Neural cell (in vitro differentiated cells): ENCODE results near the gene ADAMTS8. TPM values are rescaled to one million over a fixed set of nuclear protein-coding genes. Genes with fewer than 3 reads are reported as not detected.

Experiments
- H2AFZ ChIP-seq: fragments of 200-600, 300-800 bp; sonication (generic), shearing (Covaris generic); 2 replicates; pipeline ENCODE4 v1.6.0; 2014; ENCODE audit warnings: low read depth, mild to moderate bottlenecking, antibody characterized with exemption, low read length, moderate library complexity
- H3F3A ChIP-seq: fragments of 200-600 bp; shearing (Covaris generic); 2 replicates; pipeline ENCODE4 v1.6.1; 2016; ENCODE audit warnings: mild to moderate bottlenecking, moderate library complexity, mixed read lengths, antibody characterized with exemption, low read length; ENCODE audit not compliant: insufficient read depth, poor library complexity, severe bottlenecking
- H3K27ac ChIP-seq: fragments of 200-600, 300-800 bp; sonication (generic), shearing (Covaris generic); 2 replicates; pipeline ENCODE4 v1.5.1; 2014; ENCODE audit warnings: mild to moderate bottlenecking, low read length, moderate library complexity
- H3K27me3 ChIP-seq: fragments of 300-800, 200-600 bp; sonication (generic), shearing (Covaris generic); 2 replicates; pipeline ENCODE4 v1.6.0; 2014; ENCODE audit warnings: mild to moderate bottlenecking, low read depth, low read length, moderate library complexity; ENCODE audit not compliant: insufficient read depth
- H3K36me3 ChIP-seq: fragments of 300-800, 200-600 bp; sonication (generic), shearing (Covaris generic); 2 replicates; pipeline ENCODE4 v1.5.1; 2014; ENCODE audit warnings: mild to moderate bottlenecking, antibody characterized with exemption, low read length, moderate library complexity; ENCODE audit not compliant: insufficient read depth
- H3K4me2 ChIP-seq: fragments of 300-800, 200-600 bp; sonication (generic), shearing (Covaris generic); 2 replicates; pipeline ENCODE4 v1.6.0; 2014; ENCODE audit warnings: mild to moderate bottlenecking, low read length
- H3K4me3 ChIP-seq: fragments of 300-800, 200-600 bp; sonication (generic), shearing (Covaris generic); 2 replicates; pipeline ENCODE4 v1.5.1; 2014; ENCODE audit warnings: mild to moderate bottlenecking, low read length, moderate library complexity
- H3K79me2 ChIP-seq: fragments of 200-600 bp; shearing (Covaris generic); replicated peaks from 2 replicates; pipeline ENCODE4 v1.6.0; 2014; ENCODE audit warnings: mild to moderate bottlenecking, low read length, moderate library complexity; ENCODE audit not compliant: insufficient read depth
- H3K9ac ChIP-seq: fragments of 300-800, 200-600 bp; sonication (generic), shearing (Covaris generic); 2 replicates; pipeline ENCODE4 v1.6.1; 2016; ENCODE audit warnings: mild to moderate bottlenecking, low read length, mixed read lengths
- H3K9me2 ChIP-seq: fragments of 200-600 bp; shearing (Covaris generic); 2 replicates; pipeline ENCODE4 v1.6.1; 2016; ENCODE audit warnings: mild to moderate bottlenecking, low read length, mixed read lengths; ENCODE audit not compliant: insufficient read depth
- H3K9me3 ChIP-seq: fragments of 200-600, 300-800 bp; sonication (generic), shearing (Covaris generic); 2 replicates; pipeline ENCODE4 v1.6.1; 2016; ENCODE audit warnings: mild to moderate bottlenecking, mixed run types, low read length, moderate library complexity, mixed read lengths
- H4K20me1 ChIP-seq: fragments of 200-600 bp; shearing (Covaris generic); 2 replicates; pipeline ENCODE4 v1.6.1; 2016; ENCODE audit warnings: mild to moderate bottlenecking, mixed run types; ENCODE audit not compliant: insufficient read depth
- EP300 ChIP-seq: fragments of 450-650 bp; conservative IDR thresholded peaks from 2 replicates; pipeline ENCODE4 v1.6.1; 2014; ENCODE audit warnings: antibody characterized with exemption, mild to moderate bottlenecking, moderate library complexity; ENCODE audit not compliant: poor library complexity, severe bottlenecking
- EZH2 ChIP-seq: fragments of 200-600, 300-800 bp; shearing (Covaris generic), sonication (generic); IDR thresholded peaks from 2 replicates; pipeline ENCODE4 v1.6.1; 2014; ENCODE audit warnings: antibody characterized with exemption, low read length, borderline replicate concordance, mild to moderate bottlenecking; ENCODE audit not compliant: insufficient read depth, poor library complexity, severe bottlenecking
- MXI1 ChIP-seq: fragments of 450-650 bp; conservative IDR thresholded peaks from 2 replicates; pipeline ENCODE4 v1.6.1; 2014; ENCODE audit warnings: antibody characterized with exemption, mild to moderate bottlenecking; ENCODE audit not compliant: poor library complexity, severe bottlenecking
- POLR2AphosphoS5 ChIP-seq: IDR thresholded peaks from 2 replicates; pipeline ENCODE4 v1.6.1; 2012
- RAD21 ChIP-seq: fragments of 450-650 bp; conservative IDR thresholded peaks from 2 replicates; pipeline ENCODE4 v1.6.1; 2014; ENCODE audit warnings: antibody characterized with exemption, mild to moderate bottlenecking, moderate library complexity
- SMC3 ChIP-seq: fragments of 450-650 bp; conservative IDR thresholded peaks from 2 replicates; pipeline ENCODE4 v1.6.1; 2014; ENCODE audit warnings: antibody characterized with exemption, mild to moderate bottlenecking, moderate library complexity; ENCODE audit not compliant: poor library complexity
- TAF1 ChIP-seq: IDR thresholded peaks from 2 replicates; pipeline ENCODE4 v1.6.1; 2012; ENCODE audit warnings: low read depth
- polyA plus RNA-seq: library from polyadenylated mRNA; depleted of rRNA; stranded (reverse); fragments of >200 nt; gene quantifications from 2 replicates; pipeline ENCODE4 v1.2.3, GENCODE V29; 2014
- TF ChIP-seq, protein P1 (sequence below): fragments of 450-650 bp; IDR thresholded peaks from 2 replicates; pipeline ENCODE4 v1.5.1; 2014; ENCODE audit warnings: antibody characterized with exemption, mild to moderate bottlenecking, moderate library complexity; ENCODE audit not compliant: poor library complexity, severe bottlenecking
- TF ChIP-seq, protein P2 (sequence below): IDR thresholded peaks from 2 replicates; pipeline ENCODE4 v1.6.1; 2012; ENCODE audit warnings: borderline replicate concordance

Gene ADAMTS8
- polyA plus RNA-seq, 1 donor from 2014 or later = 0.94 TPM

DNA sequence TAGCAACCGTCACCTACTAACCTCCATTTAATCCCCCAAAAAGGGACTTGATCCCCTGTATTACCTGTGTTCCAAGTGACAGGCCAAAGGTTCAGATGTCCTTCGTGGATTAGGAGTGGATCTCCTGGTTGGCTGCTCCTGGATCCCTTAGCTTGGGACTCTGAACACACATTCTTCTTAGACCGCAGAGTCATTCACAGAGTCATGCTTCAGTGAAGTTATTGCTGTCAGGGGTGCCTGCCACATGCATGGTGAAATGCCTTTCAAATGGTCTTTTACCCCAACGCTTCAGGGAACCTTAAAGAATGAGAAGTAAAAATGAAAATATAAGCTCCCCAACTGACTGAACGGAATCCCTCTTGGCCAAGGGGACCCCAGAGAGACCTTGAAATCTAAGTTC lies 49.1 kb downstream of the ADAMTS8 start:
- Histone ChIP-seq H3K4me3 (no peak overlapping the region), H2AFZ (no peak overlapping the region), H3K4me2 (no peak overlapping the region), H3K27me3 (no peaks in the 10 kb centered on the region), H3F3A (no peaks in the 10 kb centered on the region), H3K27ac (no peak overlapping the region), H3K9me3 (no peaks in the 10 kb centered on the region), H3K36me3 (no peaks in the 10 kb centered on the region), H3K9ac (no peak overlapping the region), H3K79me2 (no peaks in the 10 kb centered on the region), H4K20me1 (no peaks in the 10 kb centered on the region), H3K9me2 (no peaks in the 10 kb centered on the region)
- TF ChIP-seq EZH2 (no peak), EP300 (no peak), RAD21 (no peak), POLR2AphosphoS5 (no peak), SMC3 (no peak), MXI1 (no peak), TAF1 (no peak)
- TF ChIP-seq, protein P1, sequence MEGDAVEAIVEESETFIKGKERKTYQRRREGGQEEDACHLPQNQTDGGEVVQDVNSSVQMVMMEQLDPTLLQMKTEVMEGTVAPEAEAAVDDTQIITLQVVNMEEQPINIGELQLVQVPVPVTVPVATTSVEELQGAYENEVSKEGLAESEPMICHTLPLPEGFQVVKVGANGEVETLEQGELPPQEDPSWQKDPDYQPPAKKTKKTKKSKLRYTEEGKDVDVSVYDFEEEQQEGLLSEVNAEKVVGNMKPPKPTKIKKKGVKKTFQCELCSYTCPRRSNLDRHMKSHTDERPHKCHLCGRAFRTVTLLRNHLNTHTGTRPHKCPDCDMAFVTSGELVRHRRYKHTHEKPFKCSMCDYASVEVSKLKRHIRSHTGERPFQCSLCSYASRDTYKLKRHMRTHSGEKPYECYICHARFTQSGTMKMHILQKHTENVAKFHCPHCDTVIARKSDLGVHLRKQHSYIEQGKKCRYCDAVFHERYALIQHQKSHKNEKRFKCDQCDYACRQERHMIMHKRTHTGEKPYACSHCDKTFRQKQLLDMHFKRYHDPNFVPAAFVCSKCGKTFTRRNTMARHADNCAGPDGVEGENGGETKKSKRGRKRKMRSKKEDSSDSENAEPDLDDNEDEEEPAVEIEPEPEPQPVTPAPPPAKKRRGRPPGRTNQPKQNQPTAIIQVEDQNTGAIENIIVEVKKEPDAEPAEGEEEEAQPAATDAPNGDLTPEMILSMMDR = no peak
- TF ChIP-seq, protein P2, sequence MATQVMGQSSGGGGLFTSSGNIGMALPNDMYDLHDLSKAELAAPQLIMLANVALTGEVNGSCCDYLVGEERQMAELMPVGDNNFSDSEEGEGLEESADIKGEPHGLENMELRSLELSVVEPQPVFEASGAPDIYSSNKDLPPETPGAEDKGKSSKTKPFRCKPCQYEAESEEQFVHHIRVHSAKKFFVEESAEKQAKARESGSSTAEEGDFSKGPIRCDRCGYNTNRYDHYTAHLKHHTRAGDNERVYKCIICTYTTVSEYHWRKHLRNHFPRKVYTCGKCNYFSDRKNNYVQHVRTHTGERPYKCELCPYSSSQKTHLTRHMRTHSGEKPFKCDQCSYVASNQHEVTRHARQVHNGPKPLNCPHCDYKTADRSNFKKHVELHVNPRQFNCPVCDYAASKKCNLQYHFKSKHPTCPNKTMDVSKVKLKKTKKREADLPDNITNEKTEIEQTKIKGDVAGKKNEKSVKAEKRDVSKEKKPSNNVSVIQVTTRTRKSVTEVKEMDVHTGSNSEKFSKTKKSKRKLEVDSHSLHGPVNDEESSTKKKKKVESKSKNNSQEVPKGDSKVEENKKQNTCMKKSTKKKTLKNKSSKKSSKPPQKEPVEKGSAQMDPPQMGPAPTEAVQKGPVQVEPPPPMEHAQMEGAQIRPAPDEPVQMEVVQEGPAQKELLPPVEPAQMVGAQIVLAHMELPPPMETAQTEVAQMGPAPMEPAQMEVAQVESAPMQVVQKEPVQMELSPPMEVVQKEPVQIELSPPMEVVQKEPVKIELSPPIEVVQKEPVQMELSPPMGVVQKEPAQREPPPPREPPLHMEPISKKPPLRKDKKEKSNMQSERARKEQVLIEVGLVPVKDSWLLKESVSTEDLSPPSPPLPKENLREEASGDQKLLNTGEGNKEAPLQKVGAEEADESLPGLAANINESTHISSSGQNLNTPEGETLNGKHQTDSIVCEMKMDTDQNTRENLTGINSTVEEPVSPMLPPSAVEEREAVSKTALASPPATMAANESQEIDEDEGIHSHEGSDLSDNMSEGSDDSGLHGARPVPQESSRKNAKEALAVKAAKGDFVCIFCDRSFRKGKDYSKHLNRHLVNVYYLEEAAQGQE = no peak

DNA sequence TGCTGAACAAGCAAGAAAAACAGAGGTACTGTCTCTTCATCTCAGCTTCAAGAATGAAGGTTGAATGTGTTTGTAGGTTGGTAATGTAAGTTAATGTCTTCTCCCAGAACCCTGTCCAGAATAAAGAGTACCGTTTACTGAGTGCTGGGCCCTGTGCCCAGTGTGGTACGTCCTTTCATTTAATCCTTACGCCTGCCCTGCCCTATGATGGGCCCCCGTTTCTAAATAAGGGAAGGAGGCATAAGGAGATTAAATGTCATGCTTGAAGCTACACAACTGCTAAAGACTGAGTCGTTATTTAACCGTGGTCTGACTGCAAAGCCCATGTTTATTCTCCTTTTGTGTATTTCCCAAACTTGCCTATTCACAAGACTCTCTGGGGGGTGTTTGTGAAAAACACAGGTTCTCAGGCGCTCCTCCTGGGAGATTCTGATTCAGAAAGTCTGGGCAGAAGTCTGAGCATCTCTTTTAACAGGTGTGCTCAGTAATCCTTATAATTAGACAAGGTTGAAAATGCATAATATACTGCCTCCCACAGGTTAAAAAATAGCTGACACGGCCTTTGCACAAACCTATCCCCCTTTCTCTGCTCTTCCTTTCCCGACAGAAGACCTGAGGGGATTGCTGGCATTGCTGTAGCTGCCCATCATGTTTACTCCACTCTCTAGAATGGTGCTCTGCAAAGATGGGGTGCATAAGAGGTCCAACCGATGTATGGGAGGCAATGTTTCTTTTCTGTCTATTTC lies 57.4 kb downstream of the ADAMTS8 start:
- Histone ChIP-seq H3K4me2 (no peak overlapping the region), H2AFZ (no peak overlapping the region), H3K36me3 (no peaks in the 10 kb centered on the region), H4K20me1 (no peaks in the 10 kb centered on the region), H3K9me2 (no peaks in the 10 kb centered on the region), H3K27me3 (no peaks in the 10 kb centered on the region), H3K4me3 (no peak overlapping the region), H3K27ac (no peak overlapping the region), H3K9ac (no peak overlapping the region), H3F3A (no peaks in the 10 kb centered on the region), H3K9me3 (no peaks in the 10 kb centered on the region), H3K79me2 (no peaks in the 10 kb centered on the region)
- TF ChIP-seq, protein P1 = no peak
- TF ChIP-seq EZH2 = no peak
- TF ChIP-seq TAF1 = no peak
- TF ChIP-seq SMC3 = no peak
- TF ChIP-seq, protein P2 = no peak
- no peak for TF ChIP-seq POLR2AphosphoS5
- TF ChIP-seq RAD21 = no peak
- no peak for TF ChIP-seq MXI1
- TF ChIP-seq EP300 = no peak
